Measurements from ENCODE around the gene LTBR.
"Not testable (repeated sequence)": the region's sequence is repeated elsewhere in the genome, so short reads cannot be mapped to it uniquely, and the experiment has no call there.

LTBR gene

DNA sequence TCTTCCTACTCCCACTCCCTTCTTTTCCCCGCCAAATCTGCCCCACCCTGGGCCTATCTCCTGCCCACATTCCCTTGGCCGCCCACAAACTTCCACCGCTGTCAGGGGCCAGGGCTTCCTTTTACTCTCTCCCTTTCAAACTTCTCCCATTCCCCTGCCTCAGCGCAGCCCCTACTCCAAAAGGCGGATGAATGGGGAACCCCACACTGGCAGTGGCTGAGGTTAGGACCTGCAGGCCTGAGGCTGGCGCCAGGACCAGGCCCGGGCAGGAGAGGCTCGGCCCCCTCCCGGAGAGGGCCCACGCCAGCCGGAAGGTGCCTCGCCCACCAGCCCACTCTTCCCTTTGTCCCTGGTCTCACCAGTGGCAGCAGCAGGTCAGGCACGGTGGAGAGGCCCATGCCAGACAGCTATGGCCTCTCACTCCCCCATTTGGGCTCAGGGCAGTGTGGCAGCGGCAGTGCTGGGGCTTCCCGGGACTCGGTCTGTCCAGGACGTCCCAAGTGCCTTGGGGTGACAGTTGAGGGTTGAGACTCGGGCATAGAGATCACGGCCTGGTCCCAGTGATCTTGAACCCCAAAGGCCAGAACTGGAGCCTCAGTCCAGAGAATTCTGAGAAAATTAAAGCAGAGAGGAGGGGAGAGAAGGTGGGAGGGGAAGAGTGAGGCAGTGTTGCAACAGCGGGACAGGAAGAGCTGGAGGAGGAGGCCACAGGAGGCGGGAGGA lies 42.4 kb upstream of the LTBR start, which contains the start of gene TNFRSF1A:
TSS of gene TNFRSF1A (minus strand) at position 660 of the 723 bp plus-strand sequence. CDS start at position 398, 262 bp downstream.
- DNase-seq (ENCODE audit: extremely low read depth, low read depth), result no peak
- no peak for TF ChIP-seq CTCF (IDR thresholded peaks at IDR 0.05; ENCODE audit: low read depth, low read length, missing control alignments)
- H3K4me3 ChIP-seq (replicated peaks; ENCODE audit: low read depth, low read length), result peak within 1 kb of the TSS; percentile 78

DNA sequence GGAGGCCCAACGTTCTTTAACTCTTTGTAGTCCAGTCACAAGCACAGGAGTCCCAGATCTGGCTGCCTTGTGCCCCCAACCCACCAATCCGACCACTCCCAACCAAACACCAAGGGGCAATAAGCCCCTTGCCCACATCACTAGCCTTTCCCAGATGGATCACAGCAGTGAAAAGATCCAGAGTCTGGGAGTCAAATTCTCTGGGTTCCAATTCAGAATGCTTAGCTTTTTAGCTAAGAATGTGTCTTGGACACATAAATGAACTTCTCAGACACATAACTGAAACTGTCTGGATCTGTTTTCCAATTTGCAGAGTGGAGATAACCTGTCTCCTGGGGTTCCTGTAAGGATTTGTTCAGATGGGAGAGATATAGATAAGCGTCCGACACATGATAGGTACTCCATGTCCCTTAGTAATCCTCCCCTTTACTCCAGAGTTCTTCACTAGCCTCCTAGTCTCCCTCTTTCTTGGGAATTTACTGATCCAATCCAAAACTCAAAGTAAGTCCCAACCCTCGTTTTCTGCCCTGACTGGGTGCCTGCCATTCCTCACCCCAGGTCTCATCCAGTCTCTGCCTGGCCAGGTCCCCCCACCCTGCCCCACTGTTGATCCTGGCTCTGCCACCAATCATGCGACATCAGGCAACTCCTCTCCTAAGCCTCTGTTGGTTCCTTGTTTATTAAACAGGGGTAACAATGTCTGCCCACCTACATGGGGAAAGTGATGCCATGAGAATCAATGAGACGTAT lies 41.6 kb upstream of the LTBR start:
- H3K4me3 ChIP-seq (replicated peaks; ENCODE audit: low read depth, low read length), result peak overlapping the region; percentile 78
- TF ChIP-seq CTCF (IDR thresholded peaks at IDR 0.05; ENCODE audit: low read depth, low read length, missing control alignments), result no peak
- no peak for DNase-seq (ENCODE audit: extremely low read depth, low read depth)

- no peak for DNase-seq (ENCODE audit: extremely low read depth, low read depth)
- no peak overlapping the region for H3K4me3 ChIP-seq (replicated peaks; ENCODE audit: low read depth, low read length)
- no peak for TF ChIP-seq CTCF (IDR thresholded peaks at IDR 0.05; ENCODE audit: low read depth, low read length, missing control alignments)
Measured at GRCh38 chr12:6343518-6343917, 40.4 kb upstream of the LTBR start.

DNA sequence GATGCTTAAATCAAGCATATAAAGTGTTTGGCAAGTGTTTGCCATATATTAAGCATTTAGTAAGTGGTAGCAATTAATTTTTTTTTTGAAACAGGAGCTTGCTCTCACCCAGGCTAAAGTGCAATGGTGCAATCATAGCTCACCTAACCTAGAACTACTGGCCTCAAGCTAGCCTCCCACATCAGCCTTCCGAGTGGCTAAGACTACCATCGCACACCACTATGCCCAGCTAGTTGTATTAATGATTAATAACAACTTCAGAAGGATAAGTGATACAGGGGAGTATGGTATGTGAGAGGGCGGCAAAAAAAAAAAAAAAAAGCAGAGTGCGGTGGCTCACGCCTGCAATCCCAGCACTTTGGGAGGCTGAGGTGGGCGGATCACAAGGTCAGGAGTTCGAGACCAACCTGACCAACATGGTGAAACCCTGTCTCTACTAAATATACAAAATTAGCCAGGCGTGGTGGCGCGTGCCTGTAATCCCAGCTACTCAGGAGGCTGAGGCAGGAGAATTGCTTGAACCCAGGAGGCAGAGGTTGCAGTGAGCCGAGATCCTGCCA lies 39.8 kb upstream of the LTBR start:
- not testable (repeated sequence) for DNase-seq (ENCODE audit: extremely low read depth, low read depth); H3K4me3 ChIP-seq (replicated peaks; ENCODE audit: low read depth, low read length)

DNA sequence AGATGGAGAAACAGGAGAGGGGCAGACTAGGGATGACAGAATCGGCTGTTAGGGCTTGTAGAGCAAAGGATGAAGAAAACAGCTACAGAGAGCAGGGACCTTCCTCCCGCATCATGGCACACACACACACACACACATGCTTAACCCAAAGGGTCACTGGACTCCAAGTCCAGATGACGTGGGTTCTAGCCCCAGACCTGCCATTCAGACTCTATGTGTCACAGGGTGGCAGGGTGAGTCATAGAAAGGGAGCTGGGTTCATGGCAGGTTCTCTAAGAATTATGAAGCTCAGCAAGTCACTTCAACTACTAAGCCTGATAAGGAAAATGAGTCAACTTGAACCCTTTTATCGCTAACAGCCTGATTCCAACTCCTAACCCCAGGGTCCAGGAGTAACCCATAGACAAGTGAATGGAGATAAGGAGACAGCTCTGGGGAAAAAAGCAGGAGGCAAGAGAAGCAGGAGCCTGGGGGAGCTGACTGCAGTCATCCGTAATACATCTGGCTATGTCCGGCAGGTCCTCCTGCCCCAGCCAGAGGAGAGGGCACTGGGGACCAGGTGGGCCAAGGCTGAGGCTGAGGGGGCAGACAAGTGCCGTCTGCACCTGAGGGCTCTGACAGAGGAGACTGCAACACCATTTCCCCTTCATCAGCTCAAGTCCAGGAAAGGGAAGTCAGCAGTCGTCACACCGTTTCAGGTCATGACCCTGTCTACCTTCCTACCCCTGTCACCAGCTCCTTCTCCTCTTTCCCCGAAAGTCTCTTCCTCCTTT lies 38.5 kb upstream of the LTBR start:
- no peak overlapping the region for H3K4me3 ChIP-seq (replicated peaks; ENCODE audit: low read depth, low read length)
- TF ChIP-seq CTCF (IDR thresholded peaks at IDR 0.05; ENCODE audit: low read depth, low read length, missing control alignments), result no peak
- no peak for DNase-seq (ENCODE audit: extremely low read depth, low read depth)

- TF ChIP-seq CTCF (IDR thresholded peaks at IDR 0.05; ENCODE audit: low read depth, low read length, missing control alignments), result no peak
- H3K4me3 ChIP-seq (replicated peaks; ENCODE audit: low read depth, low read length), result no peak overlapping the region
- DNase-seq (ENCODE audit: extremely low read depth, low read depth), result no peak
Measured at GRCh38 chr12:6346235-6346832, 37.6 kb upstream of the LTBR start.
